ENCODE measurements around the gene HDAC8. TPM values are rescaled to one million over a fixed set of nuclear protein-coding genes. Genes with fewer than 3 reads are reported as not detected.

HDAC8 gene
- total and polyA plus RNA-seq, 2 experiments from 2014 or later: 36.6 to 40.3 TPM

- H3K36me3 ChIP-seq: no peaks in the 10 kb centered on the region
- no peaks in the 10 kb centered on the region for H3K9me3 ChIP-seq (ENCODE audit: low read depth)
- DNase-seq (ENCODE audit: low read depth in 1 of 2, low spot score in 1 of 2): no peak
- H3K27me3 ChIP-seq: no peaks in the 10 kb centered on the region
- no peak overlapping the region for H3K4me3 ChIP-seq
- no peak for TF ChIP-seq CTCF (IDR thresholded peaks at IDR 0.05; ENCODE audit: low read depth, low read length)
- no peaks in the 10 kb centered on the region for H3K4me1 ChIP-seq (ENCODE audit: low read depth)
- H3K27ac ChIP-seq: no peak overlapping the region
Observed at GRCh38 chrX:72348247-72348979, 224.2 kb downstream of the HDAC8 start.

GRCh38 chrX:72347366-72347765 lies 225.3 kb downstream of the HDAC8 start:
- Histone ChIP-seq H3K36me3 (no peaks in the 10 kb centered on the region), H3K4me3 (no peak overlapping the region), H3K27ac (no peak overlapping the region), H3K4me1 (ENCODE audit: low read depth) (no peaks in the 10 kb centered on the region), H3K9me3 (ENCODE audit: low read depth) (no peaks in the 10 kb centered on the region), H3K27me3 (no peaks in the 10 kb centered on the region)
- TF ChIP-seq CTCF (IDR thresholded peaks at IDR 0.05; ENCODE audit: low read depth, low read length): no peak
- DNase-seq (ENCODE audit: low read depth in 1 of 2, low spot score in 1 of 2): peak in 1 of 2 donors; percentile 61

DNA sequence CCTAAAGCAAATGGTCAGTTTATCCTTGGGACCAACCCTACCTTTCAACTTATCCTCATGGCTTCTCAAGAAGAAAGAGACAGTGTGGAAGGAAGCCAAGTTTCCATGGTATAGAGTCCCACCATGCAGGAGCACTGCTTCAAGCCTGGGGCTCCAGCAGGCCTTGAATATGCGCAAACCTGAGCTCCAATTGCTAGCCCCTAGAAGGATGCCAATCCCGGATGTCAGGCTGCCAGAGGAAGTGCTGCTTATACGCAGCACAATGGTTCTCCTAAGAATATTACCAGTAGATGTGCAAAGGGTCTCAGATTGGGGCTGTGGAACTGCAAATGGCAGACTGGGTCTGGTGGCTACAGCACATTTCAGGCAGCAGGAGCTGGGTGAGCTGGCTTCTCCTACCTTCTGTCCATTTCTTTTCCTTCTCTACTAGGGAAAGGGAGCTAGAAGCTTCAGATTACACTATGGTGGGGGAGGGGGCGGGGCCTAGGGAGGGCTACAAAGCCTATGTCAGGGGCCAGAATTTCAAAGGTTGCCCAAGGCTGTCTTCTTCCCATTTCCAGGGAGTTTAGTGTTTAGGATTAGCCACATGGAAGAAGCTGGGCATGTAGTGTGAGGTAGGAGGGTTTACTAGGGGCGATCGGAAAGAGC lies 226.2 kb downstream of the HDAC8 start:
- DNase-seq (ENCODE audit: low read depth in 1 of 2, low spot score in 1 of 2): no peak
- Histone ChIP-seq H3K27me3 (no peaks in the 10 kb centered on the region), H3K27ac (no peak overlapping the region), H3K4me3 (no peak overlapping the region), H3K4me1 (ENCODE audit: low read depth) (no peaks in the 10 kb centered on the region), H3K36me3 (no peaks in the 10 kb centered on the region), H3K9me3 (ENCODE audit: low read depth) (no peaks in the 10 kb centered on the region)
- no peak for TF ChIP-seq CTCF (IDR thresholded peaks at IDR 0.05; ENCODE audit: low read depth, low read length)

DNA sequence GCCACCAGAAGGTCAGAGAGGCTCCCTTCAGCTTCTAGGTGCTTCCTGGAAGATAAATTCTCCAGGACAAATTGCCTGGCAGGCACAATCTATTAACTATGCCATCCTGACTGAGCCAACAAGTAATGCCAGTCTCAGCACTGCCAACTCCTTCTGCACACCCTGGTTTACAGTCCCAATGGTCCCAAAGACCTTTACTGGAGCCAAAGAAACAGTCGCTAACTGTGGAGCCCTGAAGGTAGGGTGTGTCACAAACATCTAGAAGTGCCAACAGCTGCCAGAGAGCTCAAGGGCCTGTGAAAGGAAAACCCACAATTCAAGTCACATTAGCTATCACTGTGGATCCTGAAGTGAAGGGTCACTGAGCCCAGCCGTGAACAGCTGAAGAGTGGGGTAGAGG lies 232.0 kb downstream of the HDAC8 start:
- no peak for DNase-seq (ENCODE audit: low read depth in 1 of 2, low spot score in 1 of 2)
- no peak overlapping the region for H3K27ac ChIP-seq
- no peaks in the 10 kb centered on the region for H3K4me1 ChIP-seq (ENCODE audit: low read depth)
- no peaks in the 10 kb centered on the region for H3K36me3 ChIP-seq
- TF ChIP-seq CTCF (IDR thresholded peaks at IDR 0.05; ENCODE audit: low read depth, low read length): no peak
- H3K27me3 ChIP-seq: no peaks in the 10 kb centered on the region
- no peaks in the 10 kb centered on the region for H3K9me3 ChIP-seq (ENCODE audit: low read depth)
- no peak overlapping the region for H3K4me3 ChIP-seq

DNA sequence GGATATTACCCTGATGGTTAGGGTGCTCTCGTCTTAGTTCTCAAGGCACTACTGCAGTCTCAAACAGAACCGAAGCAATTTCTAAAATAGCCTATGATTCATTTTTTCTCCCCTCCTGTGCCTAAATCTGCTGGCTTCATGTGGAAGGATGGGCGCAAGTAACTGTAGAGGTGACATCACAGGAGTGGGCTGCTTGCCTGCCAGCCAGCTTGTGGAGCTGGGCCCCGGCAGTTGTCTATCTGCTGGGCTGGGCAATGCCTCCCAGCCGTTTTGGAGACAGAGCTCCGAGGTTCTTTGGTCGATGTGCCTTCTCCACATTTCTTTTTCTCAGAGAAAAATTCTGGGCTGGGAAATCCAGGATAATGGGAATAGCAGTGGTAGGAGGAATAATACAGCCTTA lies 232.6 kb downstream of the HDAC8 start:
- H3K4me3 ChIP-seq: no peak overlapping the region
- no peaks in the 10 kb centered on the region for H3K36me3 ChIP-seq
- no peak for TF ChIP-seq CTCF (IDR thresholded peaks at IDR 0.05; ENCODE audit: low read depth, low read length)
- H3K27me3 ChIP-seq: no peaks in the 10 kb centered on the region
- H3K4me1 ChIP-seq (ENCODE audit: low read depth): no peaks in the 10 kb centered on the region
- no peaks in the 10 kb centered on the region for H3K9me3 ChIP-seq (ENCODE audit: low read depth)
- H3K27ac ChIP-seq: no peak overlapping the region
- DNase-seq (ENCODE audit: low read depth in 1 of 2, low spot score in 1 of 2): no peak

Measured in cardiac muscle cell (in vitro differentiated cells and primary cell).